Measurements from ENCODE around the gene THRAP3. TPM values are rescaled to one million over a fixed set of nuclear protein-coding genes. Genes with fewer than 3 reads are reported as not detected.

The THRAP3 gene
- total RNA-seq, 1 donor from 2014 or later: 34.8 TPM

GRCh38 chr1:36248250-36248894, 24.1 kb downstream of the THRAP3 start:
- ATAC-seq (peak; percentile 66), DNase-seq (ENCODE audit: low spot score) (peak; percentile 81)

DNA sequence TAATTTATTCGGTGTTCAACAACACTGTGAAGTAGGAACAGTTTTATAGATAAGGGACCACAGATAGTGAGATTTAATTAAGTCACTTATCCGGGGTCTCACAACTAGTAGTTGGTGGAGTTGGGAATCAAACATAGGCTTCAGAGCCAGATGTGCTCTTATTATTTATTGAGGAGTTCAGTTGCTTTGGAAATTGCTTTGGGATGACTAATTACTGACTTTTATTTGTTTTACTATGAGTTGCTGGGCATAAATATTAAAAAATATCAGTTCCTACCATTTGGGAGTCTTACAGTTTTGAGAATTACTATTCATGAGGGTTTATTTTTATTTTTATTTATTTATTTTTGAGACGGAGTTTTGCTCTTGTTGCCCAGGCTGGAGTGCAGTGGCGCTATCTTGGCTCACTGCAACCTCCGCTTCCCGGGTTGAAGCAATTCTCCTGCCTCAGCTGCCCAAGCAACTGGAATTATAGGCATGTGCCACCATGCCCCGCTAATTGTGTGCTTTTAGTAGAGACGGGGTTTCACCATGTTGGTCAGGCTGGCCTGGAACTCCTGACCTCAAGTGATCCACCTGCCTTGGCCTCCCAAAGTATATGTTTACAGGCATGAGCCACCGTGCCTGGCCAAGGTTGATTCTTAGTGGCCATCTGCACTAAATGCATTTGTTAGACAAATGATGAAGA, 27.7 kb downstream of the THRAP3 start:
- DNase-seq (ENCODE audit: low spot score) (peak; percentile 80), ATAC-seq (no peak)

- ATAC-seq (peak; percentile 78), DNase-seq (ENCODE audit: low spot score) (peak; percentile 84)
These were observed 28.2 kb downstream of the THRAP3 start for GRCh38 chr1:36252482-36252824.

- ATAC-seq: no peak
- DNase-seq (ENCODE audit: low spot score): no peak
These were observed 29.1 kb downstream of the THRAP3 start for GRCh38 chr1:36253161-36253862.

- DNase-seq (ENCODE audit: low spot score) (no peak), ATAC-seq (no peak)
These were observed 32.5 kb downstream of the THRAP3 start for GRCh38 chr1:36256558-36257374.

DNA sequence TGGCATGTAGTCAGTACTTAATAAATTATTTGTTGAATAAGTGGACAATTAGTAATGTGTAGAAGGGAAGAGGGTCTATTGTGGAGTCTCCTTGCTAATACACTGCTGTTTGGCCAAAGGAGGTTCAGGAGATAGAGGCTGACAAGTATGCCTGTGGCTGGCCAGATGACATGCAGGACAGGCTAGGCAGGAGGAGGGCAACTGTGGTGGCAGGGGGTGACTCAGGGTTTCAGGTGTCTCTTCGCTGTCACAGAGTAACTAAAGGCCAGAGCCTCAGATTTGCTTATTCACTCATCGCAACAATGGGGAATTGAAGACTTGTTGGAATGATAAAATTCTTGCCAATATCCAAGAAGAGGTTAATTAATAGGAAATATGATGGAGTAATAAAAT, 33.1 kb downstream of the THRAP3 start:
- DNase-seq (ENCODE audit: low spot score): no peak
- ATAC-seq: no peak

DNA sequence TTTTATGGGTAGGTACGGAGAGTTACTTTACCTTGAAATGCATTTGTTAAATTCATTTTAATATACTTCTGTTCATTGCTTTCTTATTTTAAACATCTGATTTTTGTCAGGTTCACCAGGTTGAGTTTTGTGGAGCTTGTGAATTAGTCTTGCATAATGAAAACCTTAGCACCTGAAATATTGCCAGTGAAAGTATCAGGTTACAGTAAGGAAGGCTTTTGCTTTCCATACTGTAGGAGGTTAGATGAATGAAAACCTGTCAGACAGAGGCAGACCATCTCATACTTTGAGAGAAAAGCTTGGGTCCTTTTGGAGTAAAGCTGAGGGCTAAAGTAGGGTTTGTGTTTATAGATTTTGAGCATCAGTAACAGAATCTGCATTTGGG, 34.7 kb downstream of the THRAP3 start:
- DNase-seq (ENCODE audit: low spot score) (no peak), ATAC-seq (peak; percentile 48)

DNA sequence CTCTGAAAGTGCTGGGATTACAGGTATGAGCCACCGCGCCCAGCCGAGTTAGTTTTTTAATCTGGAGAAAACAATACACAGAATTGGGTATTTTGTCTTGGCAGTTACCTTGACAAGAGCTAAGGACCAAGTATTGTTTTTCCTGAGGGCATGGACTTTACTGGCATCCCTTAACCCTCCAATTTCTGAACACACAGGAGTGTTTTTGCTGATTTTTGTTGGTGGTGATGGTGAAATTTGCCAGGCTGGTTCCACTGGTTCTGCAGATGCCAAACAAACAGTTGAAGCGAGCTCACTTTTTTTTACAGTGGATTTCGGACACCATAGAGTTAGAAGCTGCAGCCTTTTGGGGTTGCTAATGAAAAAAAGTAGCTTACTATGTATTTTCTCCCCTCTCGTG, 44.7 kb downstream of the THRAP3 start:
- ATAC-seq (peak; percentile 53), DNase-seq (ENCODE audit: low spot score) (no peak)

DNA sequence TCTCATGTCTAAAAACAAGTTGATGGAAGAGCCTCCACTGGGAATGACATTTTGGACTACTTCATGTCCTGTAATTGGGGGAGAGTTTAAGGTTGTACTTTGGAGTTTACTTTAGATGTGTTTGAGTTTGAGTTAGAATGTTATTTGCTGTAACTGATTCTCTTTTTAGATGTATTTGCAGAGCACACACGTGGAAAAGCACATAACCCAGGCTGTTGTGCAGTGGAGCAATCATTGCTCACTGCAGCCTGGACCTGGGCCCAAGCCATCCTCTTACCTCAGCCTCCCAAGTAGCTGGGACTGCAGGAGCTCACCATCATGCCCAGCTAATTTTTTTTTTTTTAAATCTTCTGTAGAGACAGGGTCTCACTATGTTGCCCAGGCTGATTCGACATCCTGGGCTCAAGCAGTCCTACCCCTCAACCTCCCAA, 45.2 kb downstream of the THRAP3 start:
- ATAC-seq: peak; percentile 88
- peak; percentile 83 for DNase-seq (ENCODE audit: low spot score)

GRCh38 chr1:36273024-36273423, 48.8 kb downstream of the THRAP3 start:
- ATAC-seq (no peak), DNase-seq (ENCODE audit: low spot score) (no peak)

DNA sequence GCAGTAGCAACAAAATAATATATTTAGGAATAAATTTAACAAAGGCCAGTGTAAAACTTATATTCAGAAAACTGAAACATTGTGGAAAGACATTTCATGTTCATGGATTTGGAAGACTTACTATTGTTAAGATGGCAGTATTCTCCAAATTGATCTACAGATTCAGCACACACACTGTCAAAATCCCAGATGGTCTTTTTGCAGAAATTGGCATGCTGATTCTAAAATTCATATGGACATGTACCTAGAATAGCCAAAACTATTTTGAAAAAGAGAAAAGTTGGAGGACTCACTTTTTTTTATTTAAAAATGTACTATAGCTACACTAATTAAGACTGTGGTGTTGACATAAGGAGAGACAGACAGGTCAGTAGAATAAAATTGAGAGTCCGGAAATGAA, 50.0 kb downstream of the THRAP3 start:
- ATAC-seq: no peak

GRCh38 chr1:36276688-36277087, 52.4 kb downstream of the THRAP3 start:
- DNase-seq (ENCODE audit: low spot score) (no peak), ATAC-seq (no peak)

More for the DNA sequence above, 50.0 kb downstream of the THRAP3 start:
- DNase-seq (ENCODE audit: low spot score): no peak

DNA sequence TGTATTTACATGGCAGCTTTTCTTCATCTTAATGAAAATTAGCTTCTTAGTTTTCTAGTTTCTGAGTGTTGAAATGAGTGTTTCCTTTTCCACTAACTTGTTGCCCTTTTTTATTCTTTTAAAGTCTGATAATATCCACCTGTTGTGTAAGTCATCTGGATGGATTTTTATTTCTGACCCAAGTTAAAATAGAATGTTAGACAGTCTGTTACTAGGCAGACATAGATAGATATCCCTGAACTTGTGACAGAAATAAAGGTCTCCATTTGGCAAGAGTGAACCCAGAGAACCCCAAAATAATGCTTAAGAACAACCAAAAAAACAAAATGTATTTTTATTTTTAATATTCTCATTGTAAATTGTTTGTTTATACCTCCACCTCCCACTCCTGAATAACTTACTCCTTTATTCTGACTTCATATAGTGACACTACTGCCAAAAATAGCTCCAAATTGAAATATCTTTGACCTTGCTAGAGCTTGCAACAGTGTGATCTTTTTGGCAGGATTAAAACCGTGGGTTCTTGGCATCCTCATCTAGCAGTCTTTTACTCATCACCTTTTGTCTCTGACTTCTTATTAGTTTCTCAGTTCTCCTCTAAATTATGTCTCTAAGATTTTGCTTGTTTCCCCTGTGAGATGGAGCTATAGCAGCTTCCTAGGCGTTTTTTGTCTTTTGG, 55.0 kb downstream of the THRAP3 start:
- ATAC-seq: peak; percentile 84
- DNase-seq (ENCODE audit: low spot score): no peak

- no peak for DNase-seq (ENCODE audit: low spot score)
- ATAC-seq: no peak
These were observed 55.6 kb downstream of the THRAP3 start for GRCh38 chr1:36279789-36280296.

DNA sequence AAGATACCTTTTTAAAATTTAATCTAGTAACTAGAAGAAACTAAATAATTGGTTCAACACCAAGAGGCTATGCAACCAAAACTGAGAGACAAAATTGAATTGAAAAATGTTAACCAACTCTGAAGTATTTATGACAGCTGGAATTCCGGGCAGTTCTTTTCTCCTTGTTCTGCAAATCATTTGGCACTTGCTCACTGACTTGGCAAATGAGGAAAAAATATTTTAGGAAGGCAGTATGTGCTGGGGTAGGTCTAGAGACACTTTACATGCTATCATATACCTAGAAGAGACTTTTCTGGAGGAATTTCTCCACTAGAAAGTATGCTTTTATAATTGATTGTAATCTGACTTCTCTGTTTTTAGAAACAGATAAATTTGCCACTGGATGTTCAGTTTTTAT, 59.8 kb downstream of the THRAP3 start:
- no peak for ATAC-seq
- DNase-seq (ENCODE audit: low spot score): no peak

DNA sequence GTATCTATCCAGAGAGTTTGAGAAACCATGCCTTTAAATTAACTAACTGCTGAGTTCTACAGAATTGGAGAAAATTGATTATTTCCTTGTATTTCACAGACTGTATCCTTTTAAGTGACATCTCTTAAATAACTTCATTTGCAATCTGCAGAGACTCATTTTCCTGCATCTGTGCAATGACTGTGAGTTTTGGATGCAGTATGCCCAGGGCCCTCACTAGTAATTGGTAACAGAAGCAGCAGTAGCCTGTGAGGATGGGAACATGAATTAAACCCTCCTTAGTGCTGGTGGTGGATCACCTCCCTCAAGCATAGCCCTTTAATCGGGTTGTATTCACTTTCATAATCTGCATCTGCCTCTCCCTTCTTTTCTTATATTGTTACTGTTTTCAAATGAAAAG, 60.3 kb downstream of the THRAP3 start:
- no peak for ATAC-seq
- no peak for DNase-seq (ENCODE audit: low spot score)

DNA sequence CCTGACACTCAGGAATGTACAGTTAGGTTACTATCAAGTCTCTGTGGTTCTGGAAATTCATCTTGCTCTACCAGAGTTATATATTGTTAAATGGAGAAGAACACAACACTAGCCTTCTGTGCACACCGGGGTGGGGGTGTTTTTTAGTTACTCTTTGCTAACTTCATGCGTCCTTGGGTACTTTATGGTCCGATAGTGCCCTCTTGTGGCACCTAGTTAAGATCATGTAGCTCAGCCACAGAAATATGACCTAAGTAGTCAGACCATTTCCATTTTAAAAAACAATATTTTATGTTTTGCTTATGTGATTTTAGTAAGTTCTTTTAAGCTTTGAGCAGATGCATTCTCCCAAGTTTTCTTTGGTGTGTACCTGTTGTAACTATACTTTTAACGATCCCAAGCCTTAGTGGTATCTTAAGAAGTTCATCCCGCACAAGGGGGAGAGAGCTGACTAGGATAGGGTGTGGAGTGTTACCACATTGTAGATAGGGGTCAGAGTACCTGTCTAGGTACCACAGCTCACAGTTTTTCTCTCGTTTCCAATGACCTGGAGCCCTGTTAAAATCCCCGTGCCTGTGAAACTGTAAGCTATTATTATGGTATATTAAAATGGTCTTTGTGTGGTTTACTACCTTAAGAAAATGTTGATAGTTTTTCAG, 61.3 kb downstream of the THRAP3 start:
- ATAC-seq: peak; percentile 97
- no peak for DNase-seq (ENCODE audit: low spot score)

- DNase-seq (ENCODE audit: low spot score) (no peak), ATAC-seq (no peak)
These were observed 62.6 kb downstream of the THRAP3 start for GRCh38 chr1:36286802-36287201.

DNA sequence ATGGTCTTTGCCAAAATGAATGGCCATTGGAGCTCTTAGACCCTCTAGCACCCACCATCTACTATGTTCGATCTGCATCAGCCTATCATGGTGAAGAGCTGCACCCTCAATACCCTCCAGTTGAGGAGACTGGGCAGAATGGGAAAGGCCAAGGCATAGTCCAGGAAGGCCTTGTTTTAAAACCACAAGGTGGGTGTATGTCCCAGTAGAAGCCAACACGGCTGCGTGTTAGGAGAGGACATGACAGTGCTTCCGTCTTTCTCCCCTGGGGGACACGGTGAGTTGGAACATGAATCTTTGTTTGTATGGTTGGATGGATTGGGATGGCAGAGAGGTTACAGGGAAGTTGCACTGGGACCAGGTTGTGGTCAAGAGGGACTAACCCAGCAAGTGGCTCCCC, 63.4 kb downstream of the THRAP3 start:
- no peak for ATAC-seq
- DNase-seq (ENCODE audit: low spot score): no peak

GRCh38 chr1:36295390-36295789, 71.1 kb downstream of the THRAP3 start:
- no peak for DNase-seq (ENCODE audit: low spot score)
- no peak for ATAC-seq

Data from left lobe of liver (tissue), 2 donors.